DOHH2 (cell line): ENCODE measurements around the gene TUBB.

Experiments used
- H3F3A ChIP-seq: fragments of 200-600 bp; sonication (generic), shearing (Covaris generic); 2 replicates; pipeline ENCODE4 v1.6.0; 2016; ENCODE audit warnings: antibody characterized with exemption, mild to moderate bottlenecking; ENCODE audit not compliant: control insufficient read depth, insufficient read depth
- H3K27ac ChIP-seq: fragments of 200-600 bp; sonication (generic); 2 replicates; pipeline ENCODE4 v1.5.1; 2014; ENCODE audit warnings: low read depth, mild to moderate bottlenecking, low read length, moderate library complexity
- H3K27me3 ChIP-seq: fragments of 200-600 bp; sonication (generic); 2 replicates; pipeline ENCODE4 v1.6.1; 2014; ENCODE audit warnings: mild to moderate bottlenecking, low read length, mixed read lengths; ENCODE audit not compliant: control insufficient read depth
- H3K36me3 ChIP-seq: fragments of 200-600 bp; sonication (generic); 2 replicates; pipeline ENCODE4 v1.6.1; 2014; ENCODE audit warnings: mild to moderate bottlenecking, low read length, moderate library complexity, mixed read lengths; ENCODE audit not compliant: control insufficient read depth
- H3K4me1 ChIP-seq: fragments of 200-600 bp; sonication (generic); 2 replicates; pipeline ENCODE4 v1.6.1; 2014; ENCODE audit warnings: mild to moderate bottlenecking, low read length, mixed read lengths; ENCODE audit not compliant: control insufficient read depth
- H3K4me2 ChIP-seq: fragments of 200-600 bp; sonication (generic); 2 replicates; pipeline ENCODE4 v1.6.0; 2014; ENCODE audit warnings: mild to moderate bottlenecking, low read length, moderate library complexity
- H3K4me3 ChIP-seq: fragments of 200-600 bp; sonication (generic); 2 replicates; pipeline ENCODE4 v1.5.1; 2014; ENCODE audit warnings: mild to moderate bottlenecking, low read length, mixed read lengths
- H3K79me2 ChIP-seq: fragments of 200-600 bp; sonication (generic); 2 replicates; pipeline ENCODE4 v1.6.1; 2014; ENCODE audit warnings: mild to moderate bottlenecking, low read length, mixed read lengths; ENCODE audit not compliant: control insufficient read depth
- H3K9me2 ChIP-seq: fragments of 200-600 bp; sonication (generic); replicated peaks from 2 replicates; pipeline ENCODE4 v1.6.1; 2014; ENCODE audit warnings: mild to moderate bottlenecking, low read length, mixed read lengths; ENCODE audit not compliant: control insufficient read depth
- H3K9me3 ChIP-seq: fragments of 200-600 bp; sonication (generic); 2 replicates; pipeline ENCODE4 v1.6.1; 2014; ENCODE audit warnings: antibody characterized with exemption, low read length, mixed read lengths; ENCODE audit not compliant: control insufficient read depth, insufficient read depth
- H4K20me1 ChIP-seq: fragments of 200-600 bp; sonication (generic); 2 replicates; pipeline ENCODE4 v1.6.0; 2014; ENCODE audit warnings: low read depth, mild to moderate bottlenecking, antibody characterized with exemption, low read length, moderate library complexity; ENCODE audit not compliant: control insufficient read depth, insufficient read depth
- CTCF ChIP-seq: fragments of 200-600 bp; sonication (generic); IDR thresholded peaks from one replicate; pipeline ENCODE4 v1.5.1; 2014; ENCODE audit warnings: antibody characterized with exemption, mild to moderate bottlenecking, low read depth, low read length; ENCODE audit not compliant: poor library complexity, severe bottlenecking
- EZH2phosphoT487 ChIP-seq: fragments of 200-600 bp; sonication (generic); IDR thresholded peaks from 2 replicates; pipeline ENCODE4 v1.6.1; 2017; ENCODE audit warnings: borderline replicate concordance, mild to moderate bottlenecking, antibody characterized with exemption, low read length, moderate library complexity, mixed read lengths

Gene TUBB

GRCh38 chr6:30719791-30720737 is at the start of gene TUBB:
TSS of gene TUBB (plus strand) at chr6:30720352. CDS start at chr6:30720507, 155 bp downstream.
- peak within 1 kb of the TSS; percentile 88 for H3K4me3 ChIP-seq
- peak within 1 kb of the TSS; percentile 97 for H3K4me2 ChIP-seq
- H3K9me3 ChIP-seq = no peaks in the 10 kb centered on the region
- no peaks in the 10 kb centered on the region for H3K27me3 ChIP-seq
- no peaks in the 10 kb centered on the region for H3K9me2 ChIP-seq
- peak within 1 kb of the TSS; percentile 100 for H3K27ac ChIP-seq
- H3K79me2 ChIP-seq = peaks cover 90% of the 10 kb centered on the region
- TF ChIP-seq EZH2phosphoT487 (no peak), CTCF (no peak)
- H4K20me1 ChIP-seq = peaks cover 16% of the 10 kb centered on the region
- peaks cover 58% of the 10 kb centered on the region for H3K4me1 ChIP-seq
- H3K36me3 ChIP-seq = peaks cover 76% of the 10 kb centered on the region
- peaks cover 58% of the 10 kb centered on the region for H3F3A ChIP-seq

GRCh38 chr6:30670760-30671527 is 49.2 kb upstream of the TUBB start:
- H3K4me3 ChIP-seq = 0 out of 2 replicates have a peak overlapping the region, but pooled peaks have one; percentile 90
- H3K27ac ChIP-seq = no peak overlapping the region
- H3K79me2 ChIP-seq = peaks cover 26% of the 10 kb centered on the region
- no peaks in the 10 kb centered on the region for H3K27me3 ChIP-seq
- no peaks in the 10 kb centered on the region for H3K9me3 ChIP-seq
- H4K20me1 ChIP-seq = no peaks in the 10 kb centered on the region
- H3K9me2 ChIP-seq = no peaks in the 10 kb centered on the region
- peak; percentile 28 for TF ChIP-seq CTCF
- no peak for TF ChIP-seq EZH2phosphoT487
- H3K4me1 ChIP-seq = peaks cover 25% of the 10 kb centered on the region
- H3K36me3 ChIP-seq = peaks cover 38% of the 10 kb centered on the region
- peak overlapping the region; percentile 68; the same call in 1 of the 2 replicates for H3K4me2 ChIP-seq
- peaks cover 14% of the 10 kb centered on the region for H3F3A ChIP-seq

GRCh38 chr6:30672445-30673253 is 47.5 kb upstream of the TUBB start, which contains the start of gene DHX16:
TSS of gene DHX16 (minus strand) at chr6:30673006. CDS start at chr6:30672841, 165 bp downstream.
- Histone ChIP-seq H3K36me3 (peaks cover 47% of the 10 kb centered on the region), H3K4me1 (peaks cover 25% of the 10 kb centered on the region), H3K9me2 (no peaks in the 10 kb centered on the region), H3K27ac (no peak within 1 kb of the TSS; the same call in 1 of the 2 replicates), H4K20me1 (no peaks in the 10 kb centered on the region), H3K9me3 (no peaks in the 10 kb centered on the region), H3F3A (peaks cover 26% of the 10 kb centered on the region), H3K4me3 (peak within 1 kb of the TSS; percentile 90), H3K27me3 (no peaks in the 10 kb centered on the region), H3K79me2 (peaks cover 26% of the 10 kb centered on the region), H3K4me2 (peak within 1 kb of the TSS; percentile 68)
- TF ChIP-seq EZH2phosphoT487 (no peak), CTCF (peak; percentile 94)
